T-helper 2 cell treated with Interferon-gamma antibody and Interleukin-4, amounts not matched to agents 5 μg/mL and 100 μg/mL, for 36 hours (primary cell): ENCODE results near the gene B4GALNT3.
"Not testable (repeated sequence)": the region's sequence is repeated elsewhere in the genome, so short reads cannot be mapped to it uniquely, and the experiment has no call there.

Experiments
- DNase-seq: peaks from one replicate; pipeline ENCODE4 v3.0.0; 2021; ENCODE audit warnings: low spot score
- H3K27ac Mint-ChIP-seq: one replicate; pipeline ENCODE4 v1.8.0; 2021; ENCODE audit warnings: mild to moderate bottlenecking, mixed read lengths
- H3K27me3 Mint-ChIP-seq: one replicate; pipeline ENCODE4 v1.8.0; 2021; ENCODE audit warnings: low read depth, mixed read lengths
- H3K36me3 Mint-ChIP-seq: one replicate; pipeline ENCODE4 v1.8.0; 2021; ENCODE audit warnings: low read depth, mixed read lengths
- H3K4me1 Mint-ChIP-seq: one replicate; pipeline ENCODE4 v1.8.0; 2021; ENCODE audit warnings: low read depth, mixed read lengths
- H3K4me3 Mint-ChIP-seq: one replicate; pipeline ENCODE4 v1.8.0; 2022; ENCODE audit warnings: mild to moderate bottlenecking, moderate library complexity, mixed read lengths
- H3K9me3 Mint-ChIP-seq: one replicate; pipeline ENCODE4 v1.8.0; 2021; ENCODE audit warnings: mixed read lengths

Gene B4GALNT3

DNA sequence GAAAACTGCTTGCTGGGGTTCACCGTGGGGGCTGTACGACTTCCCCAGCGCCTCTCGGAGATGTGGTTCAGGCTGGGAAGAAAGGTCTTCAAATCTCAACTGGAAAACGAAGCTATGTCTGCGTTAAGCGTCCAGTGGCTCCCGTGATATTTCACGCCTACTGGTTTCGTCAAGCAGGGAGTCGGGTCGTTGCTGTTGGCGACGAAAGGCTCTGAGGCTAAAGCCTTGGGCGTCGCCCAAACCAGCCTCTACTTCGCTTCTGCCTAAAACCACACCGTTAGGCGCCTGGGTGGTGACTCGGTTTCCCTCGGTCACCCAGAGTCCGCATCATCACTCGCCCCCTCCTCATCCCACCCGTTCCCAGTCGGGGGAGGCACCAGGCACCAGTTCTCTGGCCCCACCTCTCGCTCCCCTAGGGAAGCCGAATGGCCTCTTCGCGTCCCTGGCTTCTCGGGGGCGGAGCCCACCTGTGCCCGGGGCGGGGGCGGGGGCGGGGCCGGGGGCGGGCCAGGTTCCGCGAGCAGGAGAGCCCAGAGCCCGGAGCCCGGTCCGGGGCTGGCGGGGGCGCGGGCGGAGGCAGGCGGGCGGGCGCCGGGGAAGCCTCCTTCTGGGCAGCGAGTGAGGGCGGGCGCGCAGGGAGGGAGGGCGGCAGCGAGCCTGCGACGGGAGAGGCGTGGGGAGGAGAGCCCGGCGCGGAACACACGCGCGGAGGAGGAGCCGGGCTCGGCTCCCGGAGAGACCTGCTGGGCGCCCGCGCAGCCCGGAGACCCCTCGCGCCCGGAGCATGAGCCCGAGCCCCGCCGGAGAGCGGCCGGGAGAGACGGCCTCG lies at the start of gene B4GALNT3:
TSS of gene B4GALNT3 (plus strand) at position 510 of the 829 bp plus-strand sequence. CDS start 438 bp downstream, outside the sequence.
- DNase-seq = peak; percentile 32
- Mint-ChIP-seq H3K27me3 (peaks cover 80% of the 10 kb centered on the region), H3K36me3 (peaks cover 2% of the 10 kb centered on the region), H3K4me1 (peaks cover 9% of the 10 kb centered on the region), H3K9me3 (no peaks in the 10 kb centered on the region), H3K27ac (no peak within 1 kb of the TSS), H3K4me3 (peak within 1 kb of the TSS; percentile 89)

GRCh38 chr12:414859-415258 lies 44.9 kb upstream of the B4GALNT3 start:
- Mint-ChIP-seq H3K4me1 (no peaks in the 10 kb centered on the region), H3K27me3 (no peaks in the 10 kb centered on the region), H3K27ac (no peak overlapping the region), H3K4me3 (no peak overlapping the region), H3K36me3 (peaks cover 26% of the 10 kb centered on the region), H3K9me3 (no peaks in the 10 kb centered on the region)
- DNase-seq = no peak

- H3K36me3 Mint-ChIP-seq = peaks cover 18% of the 10 kb centered on the region
- no peak overlapping the region for H3K27ac Mint-ChIP-seq
- H3K4me3 Mint-ChIP-seq = no peak overlapping the region
- H3K27me3 Mint-ChIP-seq = no peaks in the 10 kb centered on the region
- no peaks in the 10 kb centered on the region for H3K9me3 Mint-ChIP-seq
- H3K4me1 Mint-ChIP-seq = no peaks in the 10 kb centered on the region
- DNase-seq = no peak
Measured at GRCh38 chr12:418432-418831, 41.3 kb upstream of the B4GALNT3 start.

- H3K9me3 Mint-ChIP-seq = no peaks in the 10 kb centered on the region
- H3K4me3 Mint-ChIP-seq = no peak overlapping the region
- no peak overlapping the region for H3K27ac Mint-ChIP-seq
- H3K27me3 Mint-ChIP-seq = no peaks in the 10 kb centered on the region
- peaks cover 11% of the 10 kb centered on the region for H3K36me3 Mint-ChIP-seq
- H3K4me1 Mint-ChIP-seq = no peaks in the 10 kb centered on the region
- DNase-seq = no peak
Measured at GRCh38 chr12:422526-422925, 37.2 kb upstream of the B4GALNT3 start.

DNA sequence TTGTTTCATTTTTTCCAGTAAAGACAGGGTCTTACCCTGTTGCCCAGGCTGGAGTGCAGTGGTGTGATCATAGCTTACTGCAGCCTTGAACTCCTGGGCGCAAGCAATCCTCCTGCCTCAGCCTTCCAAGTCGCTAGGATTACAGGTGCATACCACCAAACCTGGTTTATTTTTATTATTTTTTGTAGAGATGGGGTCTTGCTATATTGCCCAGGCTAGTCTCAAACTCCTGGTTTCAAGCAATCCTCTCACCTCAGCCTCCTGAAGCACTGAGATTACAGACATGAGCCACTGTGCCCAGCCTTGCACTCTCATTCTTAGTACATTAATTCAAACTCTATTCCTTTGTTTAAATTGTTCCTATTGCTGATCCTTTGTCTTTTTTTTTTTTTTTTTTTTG lies 24.0 kb upstream of the B4GALNT3 start:
- not testable (repeated sequence) for H3K9me3 Mint-ChIP-seq, DNase-seq, H3K4me1 Mint-ChIP-seq, H3K4me3 Mint-ChIP-seq, H3K27ac Mint-ChIP-seq, H3K27me3 Mint-ChIP-seq
- peaks cover 26% of the 10 kb centered on the region for H3K36me3 Mint-ChIP-seq

- no peak for DNase-seq
- no peaks in the 10 kb centered on the region for H3K9me3 Mint-ChIP-seq
- no peaks in the 10 kb centered on the region for H3K4me1 Mint-ChIP-seq
- H3K27ac Mint-ChIP-seq = no peak overlapping the region
- no peaks in the 10 kb centered on the region for H3K27me3 Mint-ChIP-seq
- peaks cover under 1% of the 10 kb centered on the region for H3K36me3 Mint-ChIP-seq
- H3K4me3 Mint-ChIP-seq = no peak overlapping the region
Measured at GRCh38 chr12:442235-442884, 17.4 kb upstream of the B4GALNT3 start.

DNA sequence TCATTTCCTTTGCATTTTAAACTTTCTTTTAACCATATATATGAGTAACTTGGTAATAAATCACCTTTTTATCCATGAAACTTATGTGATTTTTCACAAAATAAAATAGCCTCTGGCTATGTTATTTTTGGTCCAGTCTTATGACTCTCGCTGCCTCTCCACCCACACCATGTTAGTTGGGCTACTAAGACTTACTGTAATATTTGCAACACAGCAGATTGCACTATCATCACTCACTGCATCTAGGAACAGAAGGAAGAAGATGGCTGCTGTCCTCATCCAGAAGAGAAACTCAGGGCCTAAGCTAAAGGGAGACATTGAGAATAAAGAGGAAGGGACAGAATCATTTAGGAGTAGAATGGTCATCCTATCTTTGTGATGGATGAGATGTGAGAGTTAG lies 12.6 kb upstream of the B4GALNT3 start:
- Mint-ChIP-seq H3K27ac (no peak overlapping the region), H3K4me3 (no peak overlapping the region), H3K36me3 (no peaks in the 10 kb centered on the region), H3K4me1 (no peaks in the 10 kb centered on the region), H3K9me3 (no peaks in the 10 kb centered on the region), H3K27me3 (peaks cover 5% of the 10 kb centered on the region)
- DNase-seq = no peak

GRCh38 chr12:449203-449602 lies 10.5 kb upstream of the B4GALNT3 start:
- no peak for DNase-seq
- Mint-ChIP-seq H3K27me3 (peaks cover 7% of the 10 kb centered on the region), H3K4me3 (no peak overlapping the region), H3K36me3 (no peaks in the 10 kb centered on the region), H3K27ac (no peak overlapping the region), H3K4me1 (peaks cover 2% of the 10 kb centered on the region), H3K9me3 (no peaks in the 10 kb centered on the region)

GRCh38 chr12:450438-450837 lies 9.3 kb upstream of the B4GALNT3 start:
- no peaks in the 10 kb centered on the region for H3K36me3 Mint-ChIP-seq
- H3K27me3 Mint-ChIP-seq = peaks cover 12% of the 10 kb centered on the region
- no peaks in the 10 kb centered on the region for H3K9me3 Mint-ChIP-seq

GRCh38 chr12:452667-453210 lies 7.0 kb upstream of the B4GALNT3 start:
- peak; percentile 73 for DNase-seq
- no peaks in the 10 kb centered on the region for H3K9me3 Mint-ChIP-seq
- peaks cover 33% of the 10 kb centered on the region for H3K27me3 Mint-ChIP-seq
- H3K4me3 Mint-ChIP-seq = no peak overlapping the region
- H3K4me1 Mint-ChIP-seq = peaks cover 2% of the 10 kb centered on the region
- H3K27ac Mint-ChIP-seq = no peak overlapping the region
- no peaks in the 10 kb centered on the region for H3K36me3 Mint-ChIP-seq

More at GRCh38 chr12:450438-450837, 9.3 kb upstream of the B4GALNT3 start:
- peaks cover 2% of the 10 kb centered on the region for H3K4me1 Mint-ChIP-seq
- DNase-seq = no peak
- no peak overlapping the region for H3K27ac Mint-ChIP-seq
- H3K4me3 Mint-ChIP-seq = no peak overlapping the region

GRCh38 chr12:454833-455232 lies 4.9 kb upstream of the B4GALNT3 start:
- Mint-ChIP-seq H3K36me3 (no peaks in the 10 kb centered on the region), H3K9me3 (no peaks in the 10 kb centered on the region), H3K27ac (no peak overlapping the region), H3K4me3 (no peak overlapping the region), H3K4me1 (peaks cover 7% of the 10 kb centered on the region), H3K27me3 (peaks cover 52% of the 10 kb centered on the region)
- no peak for DNase-seq

DNA sequence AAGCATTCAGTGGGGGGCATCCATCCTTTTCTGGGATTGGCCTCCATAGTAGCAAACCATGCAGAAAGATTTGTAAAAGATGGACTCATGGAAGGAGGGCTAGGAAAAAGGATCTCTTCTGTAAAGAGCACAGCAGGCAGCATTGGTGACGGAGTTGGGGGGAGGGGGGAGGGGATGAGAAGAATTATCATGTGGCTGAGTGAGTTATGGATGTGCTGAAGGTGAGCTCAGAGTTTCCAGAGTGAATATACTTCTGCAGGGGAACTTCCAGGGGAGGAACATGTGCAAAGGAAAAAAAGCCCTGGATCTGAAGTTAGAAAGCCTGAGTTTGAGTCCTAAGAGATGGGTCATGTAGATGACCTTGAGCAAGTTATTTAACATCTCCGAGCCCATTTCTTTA lies 3.9 kb upstream of the B4GALNT3 start:
- Mint-ChIP-seq H3K36me3 (no peaks in the 10 kb centered on the region), H3K4me3 (no peak overlapping the region), H3K9me3 (no peaks in the 10 kb centered on the region), H3K4me1 (peaks cover 8% of the 10 kb centered on the region), H3K27me3 (peaks cover 52% of the 10 kb centered on the region), H3K27ac (no peak overlapping the region)
- no peak for DNase-seq

DNA sequence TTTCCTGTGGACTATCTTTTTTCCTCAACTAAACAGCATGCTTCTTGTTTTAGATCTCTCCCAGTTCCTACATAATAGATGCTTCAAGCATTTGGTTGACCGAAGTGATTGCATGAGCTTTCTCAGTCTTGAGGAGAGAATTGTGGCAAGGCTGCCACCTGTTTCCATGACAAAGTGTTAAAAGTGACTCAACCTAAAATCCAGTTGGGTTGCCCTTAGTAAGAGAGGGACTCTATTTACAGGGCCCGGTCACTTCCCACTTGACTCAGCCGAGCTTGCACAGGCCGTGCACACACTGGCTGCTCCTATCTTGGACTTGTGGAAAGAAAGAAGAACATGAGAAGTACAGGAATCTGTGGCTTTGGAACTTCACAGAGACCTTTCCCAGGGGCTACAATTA lies 2.1 kb upstream of the B4GALNT3 start:
- no peaks in the 10 kb centered on the region for H3K9me3 Mint-ChIP-seq
- H3K27me3 Mint-ChIP-seq = peaks cover 64% of the 10 kb centered on the region
- H3K36me3 Mint-ChIP-seq = peaks cover 2% of the 10 kb centered on the region
- H3K27ac Mint-ChIP-seq = no peak overlapping the region
- no peak for DNase-seq
- H3K4me3 Mint-ChIP-seq = no peak overlapping the region
- H3K4me1 Mint-ChIP-seq = peaks cover 9% of the 10 kb centered on the region

GRCh38 chr12:459050-459429 lies 699 bp upstream of the B4GALNT3 start:
- Mint-ChIP-seq H3K36me3 (peaks cover 2% of the 10 kb centered on the region), H3K27ac (no peak overlapping the region), H3K4me3 (peak overlapping the region; percentile 69), H3K9me3 (no peaks in the 10 kb centered on the region), H3K4me1 (peaks cover 9% of the 10 kb centered on the region), H3K27me3 (peaks cover 78% of the 10 kb centered on the region)
- no peak for DNase-seq
